ENCODE data around the gene DCAF17.
A peak's percentile ranks its signal among the peaks of the same experiment; 100 is the strongest.
"Not testable (repeated sequence)": the region's sequence is repeated elsewhere in the genome, so short reads cannot be mapped to it uniquely, and the experiment has no call there.

The DCAF17 gene

GRCh38 chr2:171410624-171411023 is 23.4 kb upstream of the DCAF17 start:
- no peak for DNase-seq (ENCODE audit: low spot score)

- no peak for DNase-seq (ENCODE audit: low spot score)
Measured at GRCh38 chr2:171411214-171411613, 22.8 kb upstream of the DCAF17 start.

GRCh38 chr2:171411791-171412483 is 22.1 kb upstream of the DCAF17 start:
- peak; percentile 36 for DNase-seq (ENCODE audit: low spot score)

- DNase-seq (ENCODE audit: low spot score), result no peak
Measured at GRCh38 chr2:171412571-171413175, 21.4 kb upstream of the DCAF17 start.

GRCh38 chr2:171414645-171415044 is 19.4 kb upstream of the DCAF17 start:
- DNase-seq (ENCODE audit: low spot score), result not testable (repeated sequence)

GRCh38 chr2:171416009-171416926 is 17.8 kb upstream of the DCAF17 start:
- DNase-seq (ENCODE audit: low spot score), result peak; percentile 88

GRCh38 chr2:171419333-171419732 is 14.7 kb upstream of the DCAF17 start:
- DNase-seq (ENCODE audit: low spot score), result no peak

GRCh38 chr2:171420728-171421563 is 13.1 kb upstream of the DCAF17 start:
- no peak for DNase-seq (ENCODE audit: low spot score)

- not testable (repeated sequence) for DNase-seq (ENCODE audit: low spot score)
Measured at GRCh38 chr2:171422710-171423495, 11.1 kb upstream of the DCAF17 start.

- DNase-seq (ENCODE audit: low spot score), result no peak
Measured at GRCh38 chr2:171430516-171431410, 3.3 kb upstream of the DCAF17 start.

GRCh38 chr2:171431677-171432167 is 2.3 kb upstream of the DCAF17 start:
- no peak for DNase-seq (ENCODE audit: low spot score)

- no peak for DNase-seq (ENCODE audit: low spot score)
Measured at GRCh38 chr2:171432206-171432968, 1.6 kb upstream of the DCAF17 start.

- DNase-seq (ENCODE audit: low spot score), result peak; percentile 26
Measured at GRCh38 chr2:171432969-171433762, 860 bp upstream of the DCAF17 start.

- DNase-seq (ENCODE audit: low spot score), result no peak
Measured at GRCh38 chr2:171433763-171434012, 338 bp upstream of the DCAF17 start, which contains the start of gene METTL8. TSS of gene METTL8 (minus strand) at chr2:171433990. CDS start at chr2:171392185, 41,805 bp downstream.

GRCh38 chr2:171436307-171436706 is 2.3 kb downstream of the DCAF17 start:
- peak; percentile 32 for DNase-seq (ENCODE audit: low spot score)

- no peak for DNase-seq (ENCODE audit: low spot score)
Measured at GRCh38 chr2:171441470-171441869, 7.4 kb downstream of the DCAF17 start.

- DNase-seq (ENCODE audit: low spot score), result no peak
Measured at GRCh38 chr2:171447675-171448074, 13.6 kb downstream of the DCAF17 start.

GRCh38 chr2:171451074-171451473 is 17.0 kb downstream of the DCAF17 start:
- no peak for DNase-seq (ENCODE audit: low spot score)
